IPS-15b (cell line): ENCODE data around the gene DDX41.

Source experiments
- H3K27me3 ChIP-seq: one replicate; pipeline ENCODE4 v1.6.1; 2013; ENCODE audit warnings: low read length; ENCODE audit not compliant: control insufficient read depth, insufficient read depth
- H3K36me3 ChIP-seq: one replicate; pipeline ENCODE4 v1.6.1; 2013; ENCODE audit warnings: low read length; ENCODE audit not compliant: control insufficient read depth, insufficient read depth
- H3K4me1 ChIP-seq: one replicate; pipeline ENCODE4 v1.6.1; 2013; ENCODE audit warnings: mild to moderate bottlenecking, low read length; ENCODE audit not compliant: control insufficient read depth, insufficient read depth
- H3K4me3 ChIP-seq: one replicate; pipeline ENCODE4 v1.5.1; 2013; ENCODE audit warnings: low read depth, low read length
- H3K9ac ChIP-seq: one replicate; pipeline ENCODE4 v1.6.1; 2013; ENCODE audit warnings: low read depth, mild to moderate bottlenecking, low read length
- H3K9me3 ChIP-seq: one replicate; pipeline ENCODE4 v1.6.1; 2013; ENCODE audit warnings: mild to moderate bottlenecking, low read length; ENCODE audit not compliant: control insufficient read depth, insufficient read depth

DDX41 gene

DNA sequence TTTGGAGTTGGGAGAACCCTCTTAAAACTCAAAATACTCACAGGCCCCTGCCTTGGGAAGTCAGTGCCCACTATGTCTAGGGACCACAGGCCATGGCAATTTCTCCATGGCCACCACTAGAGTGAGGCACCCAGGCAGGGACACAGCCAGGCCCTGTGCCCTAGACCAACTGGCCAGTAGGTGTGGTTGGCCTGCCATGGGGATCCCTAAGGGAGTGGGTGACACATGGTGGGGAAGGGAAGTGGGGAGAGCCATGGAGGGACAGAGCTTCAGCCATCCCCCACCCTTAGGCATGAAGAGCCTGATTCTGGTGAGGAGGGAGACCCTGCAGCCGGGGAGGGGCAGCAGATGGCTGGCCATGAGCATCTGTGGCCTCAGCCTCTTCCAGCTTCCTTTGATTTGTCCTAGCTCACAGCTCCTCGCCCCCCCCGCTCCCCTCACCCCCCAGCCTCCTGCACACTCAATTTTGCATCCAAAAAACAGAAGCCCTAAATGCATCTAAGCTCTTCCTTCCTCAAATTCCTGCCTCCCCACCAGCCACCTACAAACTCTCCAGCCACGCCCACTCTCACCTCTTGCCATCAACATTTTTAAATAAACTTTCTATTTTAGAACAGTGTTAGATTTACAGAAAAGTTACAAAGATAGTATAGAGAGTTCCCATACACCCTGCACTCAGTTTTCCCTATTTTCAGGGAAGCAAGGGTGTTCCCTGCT lies 41.8 kb downstream of the DDX41 start:
- H3K4me3 ChIP-seq, result no peak overlapping the region
- H3K4me1 ChIP-seq, result peaks cover 25% of the 10 kb centered on the region
- H3K9ac ChIP-seq, result no peak overlapping the region
- H3K36me3 ChIP-seq, result peaks cover 18% of the 10 kb centered on the region
- H3K9me3 ChIP-seq, result no peaks in the 10 kb centered on the region
- no peaks in the 10 kb centered on the region for H3K27me3 ChIP-seq

DNA sequence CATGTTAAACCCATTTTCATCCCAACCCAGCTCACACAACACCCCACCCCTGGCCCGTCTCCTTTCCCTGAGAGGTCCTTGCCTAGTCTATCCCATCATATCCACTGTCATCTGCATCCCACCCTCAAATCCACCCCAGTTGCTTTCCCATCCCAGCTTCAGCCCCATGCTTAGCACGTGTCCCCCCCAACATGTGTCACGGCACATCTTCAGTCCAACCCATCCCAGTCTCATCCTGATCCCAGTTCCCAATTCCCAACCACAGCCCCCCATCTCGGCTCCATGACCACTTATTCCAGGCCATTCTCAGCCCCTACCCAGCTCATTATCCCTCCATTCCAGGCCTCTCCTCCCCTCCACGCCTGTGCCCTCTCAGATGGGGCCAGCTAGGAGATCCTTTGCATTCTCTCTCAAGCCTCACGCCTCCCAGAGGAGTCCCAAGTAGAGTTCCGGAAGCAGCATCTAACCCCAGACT lies 42.7 kb downstream of the DDX41 start:
- H3K36me3 ChIP-seq, result peaks cover 18% of the 10 kb centered on the region
- peak overlapping the region; percentile 9 for H3K9ac ChIP-seq
- peak overlapping the region; percentile 24 for H3K4me3 ChIP-seq
- no peaks in the 10 kb centered on the region for H3K9me3 ChIP-seq
- no peaks in the 10 kb centered on the region for H3K27me3 ChIP-seq
- peaks cover 30% of the 10 kb centered on the region for H3K4me1 ChIP-seq

DNA sequence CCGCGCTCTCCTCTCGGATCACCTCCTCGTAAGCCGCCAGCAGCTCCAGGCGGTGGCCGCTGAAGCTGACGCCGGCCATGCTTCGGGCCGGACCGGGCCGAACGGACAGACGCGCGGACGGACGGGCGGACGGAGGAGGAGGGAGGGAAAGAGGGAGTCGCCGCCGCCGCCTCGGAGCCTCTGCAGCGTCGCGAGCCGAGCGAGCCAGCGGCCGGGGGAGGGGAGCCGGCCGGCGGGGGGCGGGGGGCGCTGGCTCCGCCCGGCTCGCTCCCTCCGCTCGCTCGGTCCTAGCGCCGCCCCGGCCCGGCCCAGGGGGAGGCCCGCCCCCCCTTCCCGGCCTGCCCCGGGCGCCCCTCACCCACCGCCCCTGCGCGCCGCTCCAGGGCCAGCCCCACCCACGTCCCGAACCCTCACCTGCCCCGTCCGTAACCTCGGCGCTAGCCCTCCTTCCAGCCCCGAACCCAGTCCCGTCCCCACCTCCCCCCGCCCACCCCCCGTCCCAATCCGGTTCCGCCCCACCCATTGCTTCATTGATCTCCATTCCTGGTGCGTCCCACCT lies 43.2 kb downstream of the DDX41 start, which contains the start of gene DBN1:
DBN1 (minus strand) TSS at position 192 of the 559 bp plus-strand sequence; CDS start at position 79, 113 bp downstream.
- Histone ChIP-seq H3K4me3 (peak within 1 kb of the TSS; percentile 81), H3K36me3 (peaks cover 21% of the 10 kb centered on the region), H3K9me3 (no peaks in the 10 kb centered on the region), H3K4me1 (peaks cover 30% of the 10 kb centered on the region), H3K27me3 (no peaks in the 10 kb centered on the region), H3K9ac (peak within 1 kb of the TSS; percentile 83)

DNA sequence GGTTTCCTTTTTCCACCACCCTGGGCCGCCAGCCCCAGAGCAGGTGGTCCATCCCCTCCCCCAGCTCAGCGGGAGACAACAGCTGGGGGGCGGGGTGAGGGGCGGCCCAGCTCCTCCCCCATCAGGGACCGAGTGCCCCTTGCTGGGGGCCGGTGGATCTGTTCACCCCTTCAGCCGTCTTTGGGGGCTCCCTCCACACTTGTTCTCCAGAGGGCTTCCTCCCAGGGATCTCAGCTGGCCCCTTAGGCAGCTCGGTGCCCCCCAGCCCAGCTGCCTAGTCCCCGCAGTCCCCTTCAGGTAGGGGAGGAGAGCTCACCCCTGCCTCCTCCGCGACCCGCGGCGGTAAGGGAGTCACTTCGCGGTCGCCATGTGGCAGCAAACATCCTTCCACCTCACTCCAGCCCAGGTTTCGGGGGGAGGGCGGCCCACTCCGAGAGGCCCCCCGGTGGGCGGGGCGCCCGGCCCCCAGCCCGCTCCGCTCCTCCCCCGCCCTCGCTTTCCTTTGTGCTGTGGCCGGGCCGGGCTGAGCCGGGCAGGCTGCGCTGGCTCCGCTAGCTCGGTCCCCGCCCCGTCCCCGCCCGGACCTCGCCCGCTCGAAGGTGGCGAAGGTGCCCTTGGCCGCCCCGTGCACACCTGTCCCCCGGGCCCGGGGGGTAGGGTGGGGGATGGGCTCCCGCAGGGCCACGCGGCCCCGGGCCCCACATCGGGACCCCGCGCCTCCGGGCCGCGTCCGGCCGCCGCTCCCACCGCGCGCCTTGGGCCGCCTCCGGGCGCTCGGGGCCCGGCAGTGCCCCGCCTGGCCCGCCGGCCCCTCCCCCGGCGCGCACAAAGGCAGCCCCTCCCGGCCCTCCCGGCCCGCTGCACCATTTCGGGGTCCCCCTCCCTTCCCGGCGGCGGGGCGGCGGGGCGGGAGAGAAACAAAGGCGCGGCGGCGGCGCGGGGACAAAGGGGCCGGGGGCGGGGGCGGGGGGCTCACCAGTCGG lies 44.0 kb downstream of the DDX41 start:
- Histone ChIP-seq H3K27me3 (no peaks in the 10 kb centered on the region), H3K4me1 (peaks cover 30% of the 10 kb centered on the region), H3K9me3 (no peaks in the 10 kb centered on the region), H3K9ac (peak overlapping the region; percentile 83), H3K4me3 (peak overlapping the region; percentile 81), H3K36me3 (peaks cover 28% of the 10 kb centered on the region)

DNA sequence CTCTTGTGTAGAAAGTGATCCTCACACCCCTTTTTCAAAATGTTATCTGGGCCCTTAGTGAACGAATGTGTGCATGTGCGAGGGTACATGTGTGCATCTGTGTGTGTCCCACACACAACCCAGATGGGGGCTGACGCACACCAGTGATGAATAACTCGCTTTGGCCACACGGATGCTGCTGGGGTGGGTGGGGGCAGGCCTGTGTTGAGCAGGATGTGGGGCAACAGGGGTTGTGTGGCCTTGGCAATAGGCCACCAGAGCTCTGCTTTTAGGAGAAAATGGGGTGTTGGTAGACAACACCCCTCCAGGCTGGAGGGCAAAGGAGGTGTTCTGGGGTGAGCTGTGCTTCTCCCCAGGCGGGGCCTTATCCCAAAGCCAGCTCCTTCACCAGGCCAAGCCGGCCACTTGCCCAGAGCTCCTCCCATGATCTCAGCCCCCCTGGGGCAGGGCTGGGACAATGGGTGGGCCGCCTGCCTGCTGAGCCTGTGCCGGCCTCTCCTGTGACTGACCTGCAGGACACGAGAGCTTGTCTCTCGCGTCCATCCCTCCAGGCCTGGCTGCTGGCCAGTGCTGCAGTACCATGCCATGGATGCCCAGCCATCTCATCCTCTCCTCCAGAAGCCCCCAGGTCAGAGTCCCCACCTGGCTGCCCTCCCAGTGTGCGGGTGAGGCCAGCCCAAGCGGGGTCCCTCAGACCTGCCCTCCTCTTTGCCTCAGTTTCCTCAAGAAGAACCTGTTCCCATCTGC lies 45.0 kb downstream of the DDX41 start:
- peaks cover 37% of the 10 kb centered on the region for H3K36me3 ChIP-seq
- H3K4me3 ChIP-seq, result peak overlapping the region; percentile 81
- H3K9me3 ChIP-seq, result no peaks in the 10 kb centered on the region
- H3K27me3 ChIP-seq, result no peaks in the 10 kb centered on the region
- H3K9ac ChIP-seq, result peak overlapping the region; percentile 83
- H3K4me1 ChIP-seq, result peaks cover 30% of the 10 kb centered on the region

DNA sequence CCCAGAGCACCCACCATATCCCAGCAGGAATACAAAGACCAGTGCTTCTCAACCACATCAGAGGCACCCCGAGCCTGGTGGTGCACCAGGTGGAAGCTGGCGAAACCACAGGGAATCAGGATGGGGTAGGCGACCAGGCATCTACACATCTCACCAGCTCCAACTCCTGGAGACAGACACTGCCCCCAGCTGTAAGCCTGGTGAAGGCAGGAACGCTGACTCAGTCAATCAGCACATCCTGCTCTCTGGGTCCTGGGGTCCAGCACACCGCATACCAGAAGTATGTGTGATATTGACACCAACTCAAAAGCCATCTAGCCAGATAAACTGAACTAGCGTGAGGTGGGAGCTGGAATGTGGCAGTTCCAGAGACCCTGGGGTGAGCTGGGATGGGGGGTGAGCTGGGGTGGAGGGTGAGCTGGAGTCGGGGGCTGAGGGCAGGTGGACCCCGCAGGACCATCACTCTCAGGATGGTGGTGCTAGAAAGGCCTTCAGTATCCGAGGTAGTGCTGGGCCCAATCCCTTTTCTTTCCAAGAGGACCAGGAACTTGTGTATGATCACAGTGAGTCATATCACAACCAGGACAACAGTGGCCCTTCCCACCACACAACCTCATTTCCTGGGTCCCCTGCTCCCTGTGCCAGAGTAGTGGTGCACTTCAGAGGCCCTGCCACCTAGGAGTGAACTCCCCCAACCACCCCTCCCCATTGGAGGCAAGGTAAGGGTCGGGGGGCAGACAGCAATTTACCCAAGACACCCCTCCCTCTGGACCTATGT lies 45.8 kb downstream of the DDX41 start:
- no peaks in the 10 kb centered on the region for H3K27me3 ChIP-seq
- no peaks in the 10 kb centered on the region for H3K9me3 ChIP-seq
- H3K36me3 ChIP-seq, result peaks cover 46% of the 10 kb centered on the region
- H3K9ac ChIP-seq, result no peak overlapping the region
- H3K4me3 ChIP-seq, result peak overlapping the region; percentile 81
- H3K4me1 ChIP-seq, result peaks cover 30% of the 10 kb centered on the region

DNA sequence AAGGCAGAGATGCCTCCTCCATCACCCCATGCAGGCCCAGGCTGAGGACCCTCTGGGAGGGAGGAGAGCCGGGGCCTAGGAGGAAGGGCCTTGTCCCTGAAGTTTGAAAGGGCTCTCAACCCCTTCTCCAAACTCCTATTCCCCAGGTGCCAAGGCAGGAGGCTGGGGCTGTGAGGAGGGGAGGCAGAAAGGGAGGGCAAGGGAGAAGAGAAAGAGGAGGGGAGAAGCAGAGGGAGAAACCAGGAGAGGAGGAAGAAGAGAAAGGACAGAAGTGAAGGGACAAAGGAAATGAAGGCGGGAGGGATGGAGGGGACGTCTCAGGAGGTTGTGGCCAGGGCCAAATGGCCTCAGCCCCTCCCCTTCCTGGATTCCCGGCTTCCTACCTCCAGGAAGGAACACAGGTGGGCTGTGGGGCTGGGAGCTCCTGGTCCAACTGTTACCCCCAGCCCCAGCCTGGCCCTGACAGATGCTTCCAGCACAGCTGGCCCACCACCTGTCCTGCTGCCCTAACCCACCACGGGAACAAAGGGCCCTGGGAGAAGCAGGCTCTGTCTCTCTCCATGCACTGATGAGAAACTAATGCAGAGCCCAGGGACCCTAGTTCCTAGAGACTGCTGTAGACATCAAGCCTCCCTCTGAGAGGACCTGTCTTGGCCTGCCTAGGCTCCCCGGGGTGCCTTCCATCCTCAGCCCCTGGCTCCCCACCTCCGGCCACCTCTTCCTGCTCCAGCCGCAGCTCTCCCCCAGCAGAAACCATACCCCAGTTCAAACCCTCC lies 46.8 kb downstream of the DDX41 start:
- peak overlapping the region; percentile 9 for H3K9ac ChIP-seq

DNA sequence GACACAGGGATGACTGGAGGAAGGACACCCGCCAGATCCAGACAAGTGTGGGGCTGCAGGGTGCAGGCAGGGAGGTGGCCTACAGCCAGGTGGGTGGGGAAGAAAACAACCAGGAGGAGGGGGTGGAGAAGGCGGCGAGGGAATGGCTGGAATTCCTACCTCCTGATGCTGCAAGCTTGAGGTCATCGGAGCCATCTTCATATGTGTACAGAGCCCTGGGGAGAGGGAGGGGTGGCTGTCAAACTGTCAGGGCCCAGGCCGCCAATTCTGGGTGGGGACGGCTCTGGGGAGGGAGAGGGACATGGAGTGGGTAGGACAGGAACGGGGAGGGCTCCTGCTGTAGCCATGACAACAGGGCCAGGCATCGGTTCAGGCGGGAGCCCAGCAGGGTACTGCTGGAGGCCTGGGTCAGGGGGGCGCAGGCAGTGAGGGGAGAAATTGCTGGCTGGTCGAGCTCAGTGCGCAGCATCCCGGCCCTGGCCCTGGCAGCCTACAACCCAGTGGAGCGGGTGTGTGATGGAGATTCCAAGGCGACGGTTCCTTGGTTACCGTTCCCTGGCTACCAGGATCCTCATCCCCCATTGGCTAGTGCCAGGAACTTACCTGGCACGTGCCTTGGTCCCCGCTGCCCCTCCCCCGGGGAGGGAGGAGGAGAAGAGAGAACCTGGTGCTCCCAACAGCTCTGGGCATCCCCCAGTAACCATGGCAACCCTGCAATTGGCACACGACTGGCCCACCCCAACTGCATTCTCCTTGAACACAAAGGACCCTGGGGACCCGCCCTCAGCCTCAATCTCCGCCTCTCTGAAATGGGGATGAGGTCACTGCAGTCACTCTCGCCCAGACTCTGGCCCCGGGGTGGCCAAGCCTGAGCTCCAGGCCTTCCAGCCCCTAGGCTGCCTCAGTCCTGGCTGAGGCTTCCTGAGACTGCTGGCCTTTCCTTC lies 47.8 kb downstream of the DDX41 start:
- no peak overlapping the region for H3K4me3 ChIP-seq
- H3K4me1 ChIP-seq, result peaks cover 22% of the 10 kb centered on the region
- no peaks in the 10 kb centered on the region for H3K9me3 ChIP-seq
- H3K36me3 ChIP-seq, result peaks cover 48% of the 10 kb centered on the region
- no peaks in the 10 kb centered on the region for H3K27me3 ChIP-seq
- no peak overlapping the region for H3K9ac ChIP-seq

More for the DNA sequence above, 46.8 kb downstream of the DDX41 start:
- no peaks in the 10 kb centered on the region for H3K9me3 ChIP-seq
- peaks cover 48% of the 10 kb centered on the region for H3K36me3 ChIP-seq
- peaks cover 30% of the 10 kb centered on the region for H3K4me1 ChIP-seq
- H3K27me3 ChIP-seq, result no peaks in the 10 kb centered on the region
- H3K4me3 ChIP-seq, result no peak overlapping the region

DNA sequence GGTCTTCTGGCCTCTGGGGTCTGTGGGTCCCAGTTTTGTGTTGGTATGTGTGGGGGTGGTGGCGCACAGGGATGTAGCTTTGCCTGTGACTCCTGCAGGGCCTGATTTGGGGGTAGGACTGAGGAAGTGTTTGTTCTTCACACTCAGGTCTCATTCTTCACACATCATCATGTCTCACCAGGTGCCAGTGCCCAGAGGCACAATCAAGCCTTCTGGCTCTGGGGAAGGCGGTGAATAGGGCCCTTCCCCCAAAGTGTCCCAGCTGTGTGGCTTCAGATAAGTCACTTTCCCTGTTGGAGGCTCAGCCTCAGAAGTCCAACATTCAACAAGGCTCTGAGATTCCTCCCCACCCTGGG lies 48.5 kb downstream of the DDX41 start:
- Histone ChIP-seq H3K4me3 (no peak overlapping the region), H3K36me3 (peaks cover 54% of the 10 kb centered on the region), H3K9ac (no peak overlapping the region), H3K4me1 (peaks cover 21% of the 10 kb centered on the region), H3K9me3 (no peaks in the 10 kb centered on the region), H3K27me3 (no peaks in the 10 kb centered on the region)
